Measurements from ENCODE around the gene ADGRL3. TPM values are rescaled to one million over a fixed set of nuclear protein-coding genes. Genes with fewer than 3 reads are reported as not detected.

Gene ADGRL3
- total and polyA plus RNA-seq, 4 donors: 0.07 to 1.7 (median 0.82) TPM

GRCh38 chr4:62075089-62075488 lies 875.0 kb downstream of the ADGRL3 start:
- DNase-seq (ENCODE audit: low spot score): no peak

GRCh38 chr4:62075521-62075920 lies 875.4 kb downstream of the ADGRL3 start:
- DNase-seq (ENCODE audit: low spot score): no peak
- 73% methylated on average over 3 of the region's 3 CpGs for WGBS
- Histone ChIP-seq H3K4me1 (ENCODE audit: control insufficient read depth in 4 of 4, insufficient read depth in 4 of 4, low read length in 3 of 4) (no peaks in the 10 kb centered on the region), H3K27me3 (ENCODE audit: control insufficient read depth in 4 of 4, insufficient read depth in 4 of 4, low read length in 3 of 4) (no peaks in the 10 kb centered on the region), H3K36me3 (ENCODE audit: control insufficient read depth in 4 of 4, insufficient read depth in 3 of 4, low read depth in 1 of 4, low read length in 3 of 4) (no peaks in the 10 kb centered on the region), H3K9me3 (ENCODE audit: control insufficient read depth in 4 of 4, low read length in 3 of 4) (no peaks in the 10 kb centered on the region), H3K27ac (ENCODE audit: low read depth in 1 of 2, low read length in 2 of 2) (no peak overlapping the region), H3K9ac (ENCODE audit: low read depth in 1 of 2, low read length in 2 of 2) (no peak overlapping the region), H3K4me3 (ENCODE audit: low read depth in 1 of 3, low read length in 3 of 3) (no peak overlapping the region)
- no peak for TF ChIP-seq TAF1 (conservative IDR thresholded peaks at IDR 0.05)
- no peak for TF ChIP-seq FOXA2 (IDR thresholded peaks at IDR 0.05)
- TF ChIP-seq HNF4A (conservative IDR thresholded peaks at IDR 0.05): no peak
- TF ChIP-seq, protein P1, sequence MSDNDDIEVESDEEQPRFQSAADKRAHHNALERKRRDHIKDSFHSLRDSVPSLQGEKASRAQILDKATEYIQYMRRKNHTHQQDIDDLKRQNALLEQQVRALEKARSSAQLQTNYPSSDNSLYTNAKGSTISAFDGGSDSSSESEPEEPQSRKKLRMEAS (IDR thresholded peaks at IDR 0.05): no peak

More at GRCh38 chr4:62075089-62075488, 875.0 kb downstream of the ADGRL3 start:
- Histone ChIP-seq H3K27ac (ENCODE audit: low read depth in 1 of 2, low read length in 2 of 2) (no peak overlapping the region), H3K4me3 (ENCODE audit: low read depth in 1 of 3, low read length in 3 of 3) (no peak overlapping the region), H3K36me3 (ENCODE audit: control insufficient read depth in 4 of 4, insufficient read depth in 3 of 4, low read depth in 1 of 4, low read length in 3 of 4) (no peaks in the 10 kb centered on the region), H3K27me3 (ENCODE audit: control insufficient read depth in 4 of 4, insufficient read depth in 4 of 4, low read length in 3 of 4) (no peaks in the 10 kb centered on the region), H3K9ac (ENCODE audit: low read depth in 1 of 2, low read length in 2 of 2) (no peak overlapping the region), H3K4me1 (ENCODE audit: control insufficient read depth in 4 of 4, insufficient read depth in 4 of 4, low read length in 3 of 4) (no peaks in the 10 kb centered on the region), H3K9me3 (ENCODE audit: control insufficient read depth in 4 of 4, low read length in 3 of 4) (no peaks in the 10 kb centered on the region)
- TF ChIP-seq YY1 (IDR thresholded peaks at IDR 0.05): no peak
- TF ChIP-seq, protein P1 (IDR thresholded peaks at IDR 0.05): no peak
- TF ChIP-seq, protein P2, sequence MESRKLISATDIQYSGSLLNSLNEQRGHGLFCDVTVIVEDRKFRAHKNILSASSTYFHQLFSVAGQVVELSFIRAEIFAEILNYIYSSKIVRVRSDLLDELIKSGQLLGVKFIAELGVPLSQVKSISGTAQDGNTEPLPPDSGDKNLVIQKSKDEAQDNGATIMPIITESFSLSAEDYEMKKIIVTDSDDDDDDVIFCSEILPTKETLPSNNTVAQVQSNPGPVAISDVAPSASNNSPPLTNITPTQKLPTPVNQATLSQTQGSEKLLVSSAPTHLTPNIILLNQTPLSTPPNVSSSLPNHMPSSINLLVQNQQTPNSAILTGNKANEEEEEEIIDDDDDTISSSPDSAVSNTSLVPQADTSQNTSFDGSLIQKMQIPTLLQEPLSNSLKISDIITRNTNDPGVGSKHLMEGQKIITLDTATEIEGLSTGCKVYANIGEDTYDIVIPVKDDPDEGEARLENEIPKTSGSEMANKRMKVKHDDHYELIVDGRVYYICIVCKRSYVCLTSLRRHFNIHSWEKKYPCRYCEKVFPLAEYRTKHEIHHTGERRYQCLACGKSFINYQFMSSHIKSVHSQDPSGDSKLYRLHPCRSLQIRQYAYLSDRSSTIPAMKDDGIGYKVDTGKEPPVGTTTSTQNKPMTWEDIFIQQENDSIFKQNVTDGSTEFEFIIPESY (IDR thresholded peaks at IDR 0.05): no peak
- TF ChIP-seq, protein P3, sequence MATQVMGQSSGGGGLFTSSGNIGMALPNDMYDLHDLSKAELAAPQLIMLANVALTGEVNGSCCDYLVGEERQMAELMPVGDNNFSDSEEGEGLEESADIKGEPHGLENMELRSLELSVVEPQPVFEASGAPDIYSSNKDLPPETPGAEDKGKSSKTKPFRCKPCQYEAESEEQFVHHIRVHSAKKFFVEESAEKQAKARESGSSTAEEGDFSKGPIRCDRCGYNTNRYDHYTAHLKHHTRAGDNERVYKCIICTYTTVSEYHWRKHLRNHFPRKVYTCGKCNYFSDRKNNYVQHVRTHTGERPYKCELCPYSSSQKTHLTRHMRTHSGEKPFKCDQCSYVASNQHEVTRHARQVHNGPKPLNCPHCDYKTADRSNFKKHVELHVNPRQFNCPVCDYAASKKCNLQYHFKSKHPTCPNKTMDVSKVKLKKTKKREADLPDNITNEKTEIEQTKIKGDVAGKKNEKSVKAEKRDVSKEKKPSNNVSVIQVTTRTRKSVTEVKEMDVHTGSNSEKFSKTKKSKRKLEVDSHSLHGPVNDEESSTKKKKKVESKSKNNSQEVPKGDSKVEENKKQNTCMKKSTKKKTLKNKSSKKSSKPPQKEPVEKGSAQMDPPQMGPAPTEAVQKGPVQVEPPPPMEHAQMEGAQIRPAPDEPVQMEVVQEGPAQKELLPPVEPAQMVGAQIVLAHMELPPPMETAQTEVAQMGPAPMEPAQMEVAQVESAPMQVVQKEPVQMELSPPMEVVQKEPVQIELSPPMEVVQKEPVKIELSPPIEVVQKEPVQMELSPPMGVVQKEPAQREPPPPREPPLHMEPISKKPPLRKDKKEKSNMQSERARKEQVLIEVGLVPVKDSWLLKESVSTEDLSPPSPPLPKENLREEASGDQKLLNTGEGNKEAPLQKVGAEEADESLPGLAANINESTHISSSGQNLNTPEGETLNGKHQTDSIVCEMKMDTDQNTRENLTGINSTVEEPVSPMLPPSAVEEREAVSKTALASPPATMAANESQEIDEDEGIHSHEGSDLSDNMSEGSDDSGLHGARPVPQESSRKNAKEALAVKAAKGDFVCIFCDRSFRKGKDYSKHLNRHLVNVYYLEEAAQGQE (IDR thresholded peaks at IDR 0.05): no peak
- TF ChIP-seq SP1 (IDR thresholded peaks at IDR 0.05): no peak
- TF ChIP-seq, protein P4, sequence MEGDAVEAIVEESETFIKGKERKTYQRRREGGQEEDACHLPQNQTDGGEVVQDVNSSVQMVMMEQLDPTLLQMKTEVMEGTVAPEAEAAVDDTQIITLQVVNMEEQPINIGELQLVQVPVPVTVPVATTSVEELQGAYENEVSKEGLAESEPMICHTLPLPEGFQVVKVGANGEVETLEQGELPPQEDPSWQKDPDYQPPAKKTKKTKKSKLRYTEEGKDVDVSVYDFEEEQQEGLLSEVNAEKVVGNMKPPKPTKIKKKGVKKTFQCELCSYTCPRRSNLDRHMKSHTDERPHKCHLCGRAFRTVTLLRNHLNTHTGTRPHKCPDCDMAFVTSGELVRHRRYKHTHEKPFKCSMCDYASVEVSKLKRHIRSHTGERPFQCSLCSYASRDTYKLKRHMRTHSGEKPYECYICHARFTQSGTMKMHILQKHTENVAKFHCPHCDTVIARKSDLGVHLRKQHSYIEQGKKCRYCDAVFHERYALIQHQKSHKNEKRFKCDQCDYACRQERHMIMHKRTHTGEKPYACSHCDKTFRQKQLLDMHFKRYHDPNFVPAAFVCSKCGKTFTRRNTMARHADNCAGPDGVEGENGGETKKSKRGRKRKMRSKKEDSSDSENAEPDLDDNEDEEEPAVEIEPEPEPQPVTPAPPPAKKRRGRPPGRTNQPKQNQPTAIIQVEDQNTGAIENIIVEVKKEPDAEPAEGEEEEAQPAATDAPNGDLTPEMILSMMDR (IDR thresholded peaks at IDR 0.05; ENCODE audit: low read depth, low read length, missing input control): no peak
- no peak for TF ChIP-seq HNF4A (conservative IDR thresholded peaks at IDR 0.05)
- TF ChIP-seq JUND (IDR thresholded peaks at IDR 0.05): no peak
- TF ChIP-seq HNF4G (IDR thresholded peaks at IDR 0.05): no peak
- no peak for TF ChIP-seq NR2F2 (IDR thresholded peaks at IDR 0.05)
- no peak for TF ChIP-seq TAF1 (conservative IDR thresholded peaks at IDR 0.05)
- TF ChIP-seq RXRA (IDR thresholded peaks at IDR 0.05): no peak
- TF ChIP-seq FOXA2 (IDR thresholded peaks at IDR 0.05): no peak
- no peak for TF ChIP-seq RAD21 (IDR thresholded peaks at IDR 0.05)
- no peak for TF ChIP-seq ATF3 (IDR thresholded peaks at IDR 0.05)
- 83% methylated on average over 2 of the region's 2 CpGs for WGBS

Measured in liver (tissue), 9 donors.